GM23338 (cell line): ENCODE results near the gene SPATC1L.
"Not testable (repeated sequence)": the region's sequence is repeated elsewhere in the genome, so short reads cannot be mapped to it uniquely, and the experiment has no call there.

ENCODE experiments used
- CREB1 ChIP-seq: fragments of 250-450 bp; sonication (Bioruptor Pico); IDR thresholded peaks from 2 replicates; pipeline ENCODE4 v1.5.0; 2020; ENCODE audit warnings: low read depth, mild to moderate bottlenecking, moderate library complexity
- CTCF ChIP-seq, 2 experiments: fragments of 200-600 bp in 1 of 2; sonication (generic) in 1 of 2; conservative IDR thresholded peaks; 2 replicates each; pipeline versions ENCODE4 v1.5.1 to v1.6.1; 2016 to 2017; ENCODE audit warnings: antibody characterized with exemption in 2 of 2, low read depth in 2 of 2, mild to moderate bottlenecking in 2 of 2, moderate library complexity in 1 of 2
- EZH2 ChIP-seq: fragments of 200-600 bp; sonication (generic); IDR thresholded peaks from one replicate; pipeline ENCODE4 v1.8.0; 2017; ENCODE audit warnings: antibody characterized with exemption, mild to moderate bottlenecking, low read depth; ENCODE audit not compliant: unreplicated experiment
- NANOG ChIP-seq: IDR thresholded peaks from 2 replicates; pipeline ENCODE4 v1.6.1; 2016; ENCODE audit warnings: antibody characterized with exemption, borderline replicate concordance
- POLR2AphosphoS5 ChIP-seq: IDR thresholded peaks from 2 replicates; pipeline ENCODE4 v1.6.1; 2016; ENCODE audit warnings: antibody characterized with exemption, low read depth
- REST ChIP-seq: IDR thresholded peaks from one replicate; pipeline ENCODE4 v1.6.1; 2018; ENCODE audit warnings: antibody characterized with exemption; ENCODE audit not compliant: unreplicated experiment
- ZNF114 ChIP-seq: fragments of 250-450 bp; sonication (Bioruptor Pico); IDR thresholded peaks from 2 replicates; pipeline ENCODE4 v1.5.0; 2020; ENCODE audit warnings: mild to moderate bottlenecking, moderate library complexity

- TF ChIP-seq CTCF (conservative IDR thresholded peaks at IDR 0.05; ENCODE audit: low read depth in 2 of 2); POLR2AphosphoS5; ZNF114; EZH2; NANOG; CREB1 (CRISPR knock-in tag); REST: not testable (repeated sequence)
Measured at GRCh38 chr21:46140352-46141003, 43.8 kb downstream of the SPATC1L start.
